ENCODE data around the gene HEATR5A. TPM values are rescaled to one million over a fixed set of nuclear protein-coding genes. Genes with fewer than 3 reads are reported as not detected.
"Not testable (repeated sequence)": the region's sequence is repeated elsewhere in the genome, so short reads cannot be mapped to it uniquely, and the experiment has no call there.

HEATR5A gene
- polyA plus RNA-seq, 1 of the 3 experiments (the other 2 are of a cell fraction) = 7.1 TPM

GRCh38 chr14:31256534-31257243 is 163.7 kb downstream of the HEATR5A start:
- Histone ChIP-seq H3K9ac (no peak overlapping the region), H3K4me3 (ENCODE audit: low read depth in 2 of 2, low read length in 1 of 2) (no peak overlapping the region), H3K27me3 (ENCODE audit: insufficient read depth) (no peaks in the 10 kb centered on the region), H3K79me2 (ENCODE audit: insufficient read depth) (no peaks in the 10 kb centered on the region), H3K27ac (ENCODE audit: low read depth in 2 of 2, low read length in 1 of 2) (no peak overlapping the region), H3K4me2 (no peak overlapping the region), H3K36me3 (replicated peaks in 1 of 2; ENCODE audit: control insufficient read depth in 1 of 2, insufficient read depth in 2 of 2, low read length in 1 of 2) (no peaks in the 10 kb centered on the region), H3K4me1 (ENCODE audit: control insufficient read depth in 1 of 2, insufficient read depth in 2 of 2, low read depth in 1 of 2, low read length in 1 of 2) (peaks cover 0 to 1% of the 10 kb centered on the region in 2 experiments; a peak in 1 of 4 replicates), H4K20me1 (ENCODE audit: insufficient read depth) (no peaks in the 10 kb centered on the region), H3K9me3 (no peaks in the 10 kb centered on the region), H3F3A (replicated peaks; ENCODE audit: insufficient read depth) (no peaks in the 10 kb centered on the region), H3K9me2 (no peaks in the 10 kb centered on the region), H2AFZ (ENCODE audit: low read depth) (no peak overlapping the region)
- WGBS (ENCODE audit: low lambda C conversion rate) = 80% methylated on average over 5 of the region's 5 CpGs
- CTCF ChIA-PET = no interaction called here
- POLR2A ChIA-PET = no interaction called here
- TF ChIP-seq FOXJ3 (CRISPR knock-in tag; IDR thresholded peaks at IDR 0.05) (no peak), PBX3 (IDR thresholded peaks at IDR 0.05) (no peak)
- DNase-seq = no peak

- WGBS (ENCODE audit: low lambda C conversion rate) = 88% methylated on average over 4 of the region's 4 CpGs
- H3K9me3 ChIP-seq; H3K9ac ChIP-seq; DNase-seq; H3K9me2 ChIP-seq; H3K36me3 ChIP-seq (replicated peaks in 1 of 2; ENCODE audit: control insufficient read depth in 1 of 2, insufficient read depth in 2 of 2, low read length in 1 of 2); CTCF ChIA-PET; H4K20me1 ChIP-seq (ENCODE audit: insufficient read depth); POLR2A ChIA-PET; H2AFZ ChIP-seq (ENCODE audit: low read depth); H3K4me2 ChIP-seq; H3F3A ChIP-seq (replicated peaks; ENCODE audit: insufficient read depth); H3K4me1 ChIP-seq (ENCODE audit: control insufficient read depth in 1 of 2, insufficient read depth in 2 of 2, low read depth in 1 of 2, low read length in 1 of 2); H3K79me2 ChIP-seq (ENCODE audit: insufficient read depth); H3K4me3 ChIP-seq (ENCODE audit: low read depth in 2 of 2, low read length in 1 of 2); H3K27me3 ChIP-seq (ENCODE audit: insufficient read depth); H3K27ac ChIP-seq (ENCODE audit: low read depth in 2 of 2, low read length in 1 of 2): not testable (repeated sequence)
Observed at GRCh38 chr14:31255918-31256317, 164.4 kb downstream of the HEATR5A start.

- Histone ChIP-seq H4K20me1 (ENCODE audit: insufficient read depth) (no peaks in the 10 kb centered on the region), H3F3A (replicated peaks; ENCODE audit: insufficient read depth) (no peaks in the 10 kb centered on the region), H2AFZ (ENCODE audit: low read depth) (no peak overlapping the region), H3K4me3 (ENCODE audit: low read depth in 2 of 2, low read length in 1 of 2) (no peak overlapping the region), H3K4me2 (no peak overlapping the region), H3K79me2 (ENCODE audit: insufficient read depth) (no peaks in the 10 kb centered on the region), H3K9me2 (no peaks in the 10 kb centered on the region), H3K9me3 (no peaks in the 10 kb centered on the region), H3K27ac (ENCODE audit: low read depth in 2 of 2, low read length in 1 of 2) (no peak overlapping the region), H3K4me1 (ENCODE audit: control insufficient read depth in 1 of 2, insufficient read depth in 2 of 2, low read depth in 1 of 2, low read length in 1 of 2) (no peaks in the 10 kb centered on the region), H3K36me3 (replicated peaks in 1 of 2; ENCODE audit: control insufficient read depth in 1 of 2, insufficient read depth in 2 of 2, low read length in 1 of 2) (no peaks in the 10 kb centered on the region), H3K9ac (no peak overlapping the region), H3K27me3 (ENCODE audit: insufficient read depth) (no peaks in the 10 kb centered on the region)
- DNase-seq = no peak
- TF ChIP-seq REST (IDR thresholded peaks at IDR 0.05; ENCODE audit: low read depth, low read length) (no peak), FOXJ3 (CRISPR knock-in tag; IDR thresholded peaks at IDR 0.05) (no peak), TAF1 (IDR thresholded peaks at IDR 0.05; ENCODE audit: borderline replicate concordance, low read depth, low read length) (no peak)
- 82% methylated on average over 2 of the region's 2 CpGs for WGBS (ENCODE audit: low lambda C conversion rate)
- ChIA-PET POLR2A (no interaction called here), CTCF (no interaction called here)
Observed at GRCh38 chr14:31255286-31255685, 165.1 kb downstream of the HEATR5A start.
